IMR-90 (cell line): ENCODE results near the gene HOXB9. TPM values are rescaled to one million over a fixed set of nuclear protein-coding genes. Genes with fewer than 3 reads are reported as not detected.

Source experiments
- ATAC-seq: fragments of 200-7000 bp; cut with Tn5 transposase; 2 replicates; pipeline ENCODE4 v1.9.1; 2020; ENCODE audit warnings: low read depth, mild to moderate bottlenecking, moderate library complexity
- BruUV-seq: library from RNA; stranded (reverse); fragments of 400-500 nt; replicated peaks from 2 replicates; lab custom pipeline; 2021; lab: Mats Ljungman, UMichigan
- CTCF ChIA-PET: fragments of 300-600 bp; formaldehyde crosslinking; extraction: SDS; loops from one replicate; lab custom pipeline; 2021; ENCODE audit warnings: antibody characterized with exemption; lab: Yijun Ruan, JAX
- POLR2A ChIA-PET: fragments of 300-600 bp; sonication (Branson Sonifier 250); formaldehyde crosslinking; loops from one replicate; lab custom pipeline; 2022; ENCODE audit warnings: antibody characterized with exemption; ENCODE audit not compliant: unreplicated experiment; lab: Charles Lee
- DNase-seq: peaks from one replicate; pipeline ENCODE4 v3.0.0; 2013
- H2AFZ ChIP-seq: replicated peaks from 2 replicates; pipeline ENCODE3; 2013; ENCODE audit warnings: low read length, mild to moderate bottlenecking; ENCODE audit not compliant: poor library complexity
- H2AK5ac ChIP-seq: 2 replicates; pipeline ENCODE4 v1.6.1; 2013; ENCODE audit warnings: low read depth, low read length, inconsistent platforms
- H2AK9ac ChIP-seq: replicated peaks from 2 replicates; pipeline ENCODE3; 2013; ENCODE audit warnings: mild to moderate bottlenecking, low read depth, low read length, moderate library complexity; ENCODE audit not compliant: poor library complexity
- H2BK120ac ChIP-seq: 2 replicates; pipeline ENCODE4 v1.6.1; 2013; ENCODE audit warnings: low read depth, low read length, inconsistent platforms
- H2BK15ac ChIP-seq: 3 replicates; pipeline ENCODE4 v1.6.1; 2013; ENCODE audit warnings: low read depth, low read length, inconsistent platforms
- H2BK20ac ChIP-seq: 2 replicates; pipeline ENCODE4 v1.6.1; 2013; ENCODE audit warnings: low read depth, mild to moderate bottlenecking, inconsistent platforms, low read length, moderate library complexity
- H2BK5ac ChIP-seq: 2 replicates; pipeline ENCODE4 v1.6.1; 2013; ENCODE audit warnings: mild to moderate bottlenecking, low read depth, low read length, inconsistent platforms; ENCODE audit not compliant: poor library complexity, severe bottlenecking
- H3K14ac ChIP-seq: replicated peaks from 2 replicates; pipeline ENCODE4 v1.6.1; 2013; ENCODE audit warnings: low read depth, low read length, inconsistent platforms
- H3K18ac ChIP-seq: 2 replicates; pipeline ENCODE4 v1.6.1; 2013; ENCODE audit warnings: low read depth, low read length, control low read depth
- H3K23ac ChIP-seq: 2 replicates; pipeline ENCODE4 v1.6.1; 2013; ENCODE audit warnings: low read depth, low read length, inconsistent platforms
- H3K27ac ChIP-seq: 2 replicates; pipeline ENCODE4 v1.5.1; 2013; ENCODE audit warnings: mild to moderate bottlenecking, control low read depth, low read length; ENCODE audit not compliant: insufficient read depth
- H3K27me3 ChIP-seq: 2 replicates; pipeline ENCODE4 v1.6.1; 2013; ENCODE audit warnings: low read length; ENCODE audit not compliant: control insufficient read depth, insufficient read depth
- H3K36me3 ChIP-seq: 2 replicates; pipeline ENCODE4 v1.6.1; 2013; ENCODE audit warnings: low read length, mixed read lengths; ENCODE audit not compliant: control insufficient read depth, insufficient read depth
- H3K4ac ChIP-seq: 2 replicates; pipeline ENCODE4 v1.6.1; 2013; ENCODE audit warnings: low read depth, low read length, inconsistent platforms
- H3K4me1 ChIP-seq: 2 replicates; pipeline ENCODE4 v1.6.1; 2013; ENCODE audit warnings: low read length, mixed read lengths; ENCODE audit not compliant: control insufficient read depth, insufficient read depth
- H3K4me2 ChIP-seq: 2 replicates; pipeline ENCODE4 v1.6.1; 2013; ENCODE audit warnings: low read depth, mild to moderate bottlenecking, control low read depth, low read length, moderate library complexity
- H3K4me3 ChIP-seq: 2 replicates; pipeline ENCODE4 v1.5.1; 2013; ENCODE audit warnings: low read depth, mild to moderate bottlenecking, control low read depth, low read length, moderate library complexity; ENCODE audit not compliant: insufficient read depth
- H3K56ac ChIP-seq: 2 replicates; pipeline ENCODE4 v1.6.1; 2013; ENCODE audit warnings: low read length, inconsistent platforms; ENCODE audit not compliant: insufficient read depth; ENCODE audit errors: extremely low read depth
- H3K79me1 ChIP-seq, 2 experiments: 2 replicates each; pipeline ENCODE4 v1.6.1; 2013; ENCODE audit warnings: low read length in 2 of 2, inconsistent platforms in 1 of 2, low read depth in 1 of 2
- H3K9ac ChIP-seq: 2 replicates; pipeline ENCODE4 v1.6.1; 2013; ENCODE audit warnings: low read depth, low read length, control low read depth
- H3K9me1 ChIP-seq: 2 replicates; pipeline ENCODE4 v1.6.1; 2013; ENCODE audit warnings: low read length, inconsistent platforms; ENCODE audit not compliant: insufficient read depth
- H3K9me3 ChIP-seq: 2 replicates; pipeline ENCODE4 v1.6.1; 2013; ENCODE audit warnings: low read length; ENCODE audit not compliant: control insufficient read depth, insufficient read depth
- H4K20me1 ChIP-seq: 2 replicates; pipeline ENCODE4 v1.6.1; 2013; ENCODE audit warnings: low read length, inconsistent platforms; ENCODE audit not compliant: insufficient read depth
- H4K5ac ChIP-seq: 2 replicates; pipeline ENCODE4 v1.6.1; 2013; ENCODE audit warnings: mild to moderate bottlenecking, low read depth, low read length, control low read depth
- H4K8ac ChIP-seq, 2 experiments: 2 replicates each; pipeline ENCODE4 v1.6.1; 2013; ENCODE audit warnings: low read depth in 2 of 2, low read length in 2 of 2, control low read depth in 1 of 2, inconsistent platforms in 1 of 2
- H4K91ac ChIP-seq: 2 replicates; pipeline ENCODE4 v1.6.1; 2013; ENCODE audit warnings: low read depth, low read length, inconsistent platforms; ENCODE audit not compliant: insufficient read depth
- BHLHE40 ChIP-seq: fragments of 150-350 bp; IDR thresholded peaks from 2 replicates; pipeline ENCODE4 v1.6.1; 2016; ENCODE audit warnings: mild to moderate bottlenecking, low read depth, low read length
- CEBPB ChIP-seq: IDR thresholded peaks from 2 replicates; pipeline ENCODE4 v1.6.1; 2012; ENCODE audit warnings: low read depth, low read length, improper control_type of control experiment
- CHD1 ChIP-seq: IDR thresholded peaks from 2 replicates; pipeline ENCODE4 v1.6.1; 2012; ENCODE audit warnings: low read depth, low read length, improper control_type of control experiment
- FOS ChIP-seq: fragments of 150-350 bp; IDR thresholded peaks from 2 replicates; pipeline ENCODE4 v1.6.1; 2016; ENCODE audit warnings: low read depth, low read length
- MAFK ChIP-seq: IDR thresholded peaks from 2 replicates; pipeline ENCODE4 v1.6.1; 2012; ENCODE audit warnings: low read depth, low read length, improper control_type of control experiment
- MAZ ChIP-seq: IDR thresholded peaks from 2 replicates; pipeline ENCODE4 v1.6.1; 2012; ENCODE audit warnings: low read depth, mild to moderate bottlenecking, low read length, improper control_type of control experiment, moderate library complexity, borderline replicate concordance
- MXI1 ChIP-seq: IDR thresholded peaks from 2 replicates; pipeline ENCODE4 v1.6.1; 2012; ENCODE audit warnings: low read depth, mild to moderate bottlenecking, low read length, moderate library complexity, borderline replicate concordance
- POLR2A ChIP-seq: IDR thresholded peaks from 2 replicates; pipeline ENCODE4 v1.6.1; 2012; ENCODE audit warnings: mild to moderate bottlenecking, low read depth, low read length
- RAD21 ChIP-seq: IDR thresholded peaks from 2 replicates; pipeline ENCODE4 v1.6.1; 2012; ENCODE audit warnings: low read length, improper control_type of control experiment
- RCOR1 ChIP-seq: IDR thresholded peaks from 2 replicates; pipeline ENCODE4 v1.6.1; 2012; ENCODE audit warnings: mild to moderate bottlenecking, low read length, improper control_type of control experiment; ENCODE audit not compliant: insufficient replicate concordance
- SMC3 ChIP-seq: fragments of 150-350 bp; IDR thresholded peaks from 2 replicates; pipeline ENCODE4 v1.6.1; 2016; ENCODE audit warnings: low read depth, mild to moderate bottlenecking, antibody characterized with exemption, low read length, moderate library complexity
- WGBS, 2 experiments: methylation state at CpG; one replicate each; pipeline versions ENCODE4 v1.1.5 to v1.1.7; 2013; ENCODE audit warnings: missing lambda C conversion rate in 2 of 2; ENCODE audit not compliant: insufficient read length in 1 of 2; ENCODE audit errors: extremely low coverage in 2 of 2; 5-methylcytosine and 5-hydroxymethylcytosine counted together
- dilution Hi-C: fragments of 300-500 bp; cut with HindIII; formaldehyde crosslinking; loops from one replicate; pipeline ENCODE4 v1.14.3; 2018; ENCODE audit warnings: low sequenced_read_pairs; ENCODE audit not compliant: unreplicated experiment
- in situ Hi-C: fragments of 300-500 bp; cut with MboI; formaldehyde crosslinking; loops from 3 replicates; pipeline ENCODE4 v1.14.3; 2019; ENCODE audit warnings: low sequenced_read_pairs, inconsistent platforms, mixed read lengths
- intact Hi-C: fragments of 100-400 bp; cut with micrococcal nuclease; formaldehyde crosslinking; loops from 2 replicates; pipeline ENCODE4 v1.10.0; 2022
- polyA plus RNA-seq, 3 experiments: library from polyadenylated mRNA; depleted of rRNA; stranded (reverse); fragments of >200 nt; gene quantifications; 2 replicates each; pipeline ENCODE4 v1.2.3, GENCODE V29; 2012; ENCODE audit warnings: low replicate concordance in 1 of 3
- total RNA-seq: library from RNA; depleted of rRNA; stranded (reverse); fragments of >200 nt; gene quantifications from 2 replicates; pipeline ENCODE4 v1.2.3, GENCODE V29; 2012
- TF ChIP-seq, protein P1 (sequence below): fragments of 150-350 bp; IDR thresholded peaks from 2 replicates; pipeline ENCODE4 v1.6.1; 2016; ENCODE audit warnings: low read depth, mild to moderate bottlenecking, low read length, moderate library complexity, borderline replicate concordance
- TF ChIP-seq, protein P2 (sequence below): fragments of 150-350 bp; IDR thresholded peaks from 2 replicates; pipeline ENCODE4 v1.6.1; 2017; ENCODE audit warnings: mild to moderate bottlenecking, antibody characterized with exemption, low read length, low read depth

HOXB9 gene
- total and polyA plus RNA-seq, 2 of the 4 experiments (the other 2 are of a cell fraction): 0.05 TPM; not detected in 1

DNA sequence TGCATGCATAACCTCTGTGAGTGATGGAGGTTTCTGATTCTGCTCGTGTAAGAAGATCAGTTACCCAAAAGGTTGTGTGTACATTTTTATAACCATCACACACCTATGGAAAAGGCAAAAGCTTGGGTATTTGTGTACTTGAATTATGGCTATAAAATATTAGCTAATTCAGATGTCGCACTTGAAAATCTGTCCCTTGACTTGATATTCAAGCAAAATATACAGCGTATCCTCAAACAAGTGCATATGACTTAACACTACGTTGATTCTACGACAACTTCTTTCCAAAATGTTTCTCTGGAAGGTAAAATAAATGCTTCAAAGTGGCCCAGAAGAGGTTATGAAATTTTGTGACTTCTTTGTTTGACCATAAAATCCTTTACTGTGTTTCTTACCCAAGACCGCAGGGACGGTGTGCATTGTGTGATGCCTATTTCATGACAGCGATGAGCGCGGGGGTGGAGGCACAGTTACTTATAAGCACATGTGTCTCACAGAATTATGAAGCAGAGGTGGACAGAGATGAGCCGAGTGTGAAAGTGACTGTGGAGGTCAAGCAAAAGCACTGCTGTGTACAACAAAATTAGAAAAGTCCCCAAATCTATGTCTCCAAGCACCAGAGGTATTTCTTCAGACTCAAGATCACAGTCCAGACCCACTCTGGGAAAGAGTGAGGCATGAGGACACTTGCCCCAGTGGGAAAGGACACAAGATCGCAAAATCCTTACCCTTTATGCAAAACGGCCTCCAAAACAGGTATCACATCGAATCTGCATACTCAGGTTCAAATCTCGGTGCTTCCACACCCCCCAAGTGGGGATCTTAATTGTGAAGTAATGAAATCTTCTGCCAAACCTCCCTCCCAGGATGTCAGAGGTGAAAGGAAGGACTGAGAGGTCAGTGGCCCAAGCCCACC is 4.1 kb upstream of the HOXB9 start (continued):
- TF ChIP-seq SMC3: no peak

GRCh38 chr17:48629411-48629759 is 3.2 kb upstream of the HOXB9 start:
- no peak overlapping the region for H2BK5ac ChIP-seq
- no peak overlapping the region for H2AFZ ChIP-seq
- H3K4ac ChIP-seq: no peak overlapping the region
- H2BK20ac ChIP-seq: no peak overlapping the region
- no peaks in the 10 kb centered on the region for H3K79me1 ChIP-seq
- H2BK15ac ChIP-seq: no peak overlapping the region
- POLR2A ChIA-PET: no interaction called here
- no peak overlapping the region for H3K14ac ChIP-seq
- H3K9me3 ChIP-seq: peaks cover 37% of the 10 kb centered on the region
- CTCF ChIA-PET: no interaction called here
- in situ Hi-C loops: loop anchor here (10.0 kb wide), 1 partner anchor 465 kb away; no protein-coding TSS in a partner anchor
- TF ChIP-seq CEBPB (no peak), FOS (no peak), CHD1 (no peak), BHLHE40 (no peak), MAFK (no peak), RCOR1 (no peak), MXI1 (no peak), MAZ (no peak), RAD21 (no peak), POLR2A (no peak)
- TF ChIP-seq, protein P1, sequence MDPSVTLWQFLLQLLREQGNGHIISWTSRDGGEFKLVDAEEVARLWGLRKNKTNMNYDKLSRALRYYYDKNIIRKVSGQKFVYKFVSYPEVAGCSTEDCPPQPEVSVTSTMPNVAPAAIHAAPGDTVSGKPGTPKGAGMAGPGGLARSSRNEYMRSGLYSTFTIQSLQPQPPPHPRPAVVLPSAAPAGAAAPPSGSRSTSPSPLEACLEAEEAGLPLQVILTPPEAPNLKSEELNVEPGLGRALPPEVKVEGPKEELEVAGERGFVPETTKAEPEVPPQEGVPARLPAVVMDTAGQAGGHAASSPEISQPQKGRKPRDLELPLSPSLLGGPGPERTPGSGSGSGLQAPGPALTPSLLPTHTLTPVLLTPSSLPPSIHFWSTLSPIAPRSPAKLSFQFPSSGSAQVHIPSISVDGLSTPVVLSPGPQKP: no peak
- TF ChIP-seq, protein P2, sequence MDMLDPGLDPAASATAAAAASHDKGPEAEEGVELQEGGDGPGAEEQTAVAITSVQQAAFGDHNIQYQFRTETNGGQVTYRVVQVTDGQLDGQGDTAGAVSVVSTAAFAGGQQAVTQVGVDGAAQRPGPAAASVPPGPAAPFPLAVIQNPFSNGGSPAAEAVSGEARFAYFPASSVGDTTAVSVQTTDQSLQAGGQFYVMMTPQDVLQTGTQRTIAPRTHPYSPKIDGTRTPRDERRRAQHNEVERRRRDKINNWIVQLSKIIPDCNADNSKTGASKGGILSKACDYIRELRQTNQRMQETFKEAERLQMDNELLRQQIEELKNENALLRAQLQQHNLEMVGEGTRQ: no peak
- ATAC-seq (no peak), DNase-seq (no peak)
- no peak overlapping the region for H2AK9ac ChIP-seq
- no peak overlapping the region for H3K4me3 ChIP-seq
- H3K4me2 ChIP-seq: no peak overlapping the region
- no peak overlapping the region for H4K5ac ChIP-seq
- intact Hi-C loops: no loop called here
- no peak overlapping the region for H3K18ac ChIP-seq
- BruUV-seq: no TSS peak
- H3K36me3 ChIP-seq: no peaks in the 10 kb centered on the region
- dilution Hi-C loops: no loop called here
- no peak overlapping the region for H4K8ac ChIP-seq
- H3K9me1 ChIP-seq: no peaks in the 10 kb centered on the region
- H4K91ac ChIP-seq: no peak overlapping the region
- 5% methylated on average over 4 of the region's 5 CpGs; no CpG with 5 or more reads in 1 of the 2 experiments for WGBS, 2 experiments
- H2BK120ac ChIP-seq: no peak overlapping the region
- H3K27me3 ChIP-seq: peaks cover 98% of the 10 kb centered on the region
- no peak overlapping the region for H3K9ac ChIP-seq
- H3K4me1 ChIP-seq: no peaks in the 10 kb centered on the region; the same call in 1 of the 2 replicates
- H4K20me1 ChIP-seq: peaks cover 9% of the 10 kb centered on the region; the same call in 1 of the 2 replicates
- H3K27ac ChIP-seq: no peak overlapping the region
- no peak overlapping the region for H3K23ac ChIP-seq
- H3K56ac ChIP-seq: no peak overlapping the region
- H2AK5ac ChIP-seq: no peak overlapping the region
